ENCODE measurements around the gene MT1F.

The MT1F gene

GRCh38 chr16:56700195-56700594 lies 42.4 kb downstream of the MT1F start:
- DNase-seq (ENCODE audit: low read depth) = no peak

DNA sequence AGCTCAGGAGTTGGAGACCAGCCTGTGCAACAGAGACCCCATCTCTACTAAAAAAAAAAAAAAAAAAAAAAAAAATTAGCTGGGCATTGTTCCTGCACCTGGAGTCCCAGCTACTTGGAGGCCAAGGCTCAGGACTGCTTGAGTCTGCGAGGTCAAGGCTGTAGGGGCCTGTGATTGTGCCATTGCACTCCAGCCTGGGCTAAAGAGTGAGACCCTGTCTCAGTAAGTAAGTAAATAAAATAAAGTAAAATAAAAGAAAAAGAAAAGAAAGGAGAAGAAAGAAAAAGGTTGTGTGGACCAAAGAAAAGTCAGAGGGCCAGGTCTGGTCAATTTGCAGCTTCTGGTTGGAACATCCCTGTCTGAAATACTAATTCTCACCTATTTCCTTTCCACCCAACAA lies 42.9 kb downstream of the MT1F start:
- DNase-seq (ENCODE audit: low read depth) = no peak

- DNase-seq (ENCODE audit: low read depth) = no peak
These were observed 43.8 kb downstream of the MT1F start for GRCh38 chr16:56701534-56701933.

- DNase-seq (ENCODE audit: low read depth) = no peak
These were observed 45.1 kb downstream of the MT1F start for GRCh38 chr16:56702836-56703235.

Data from stimulated activated CD8-positive, alpha-beta memory T cell treated with anti-CD3 and anti-CD28 coated beads, Interleukin-4, amount 100 ng/mL, for 24 hours (primary cell).